ENCODE results near the gene NLGN2.

Gene NLGN2

DNA sequence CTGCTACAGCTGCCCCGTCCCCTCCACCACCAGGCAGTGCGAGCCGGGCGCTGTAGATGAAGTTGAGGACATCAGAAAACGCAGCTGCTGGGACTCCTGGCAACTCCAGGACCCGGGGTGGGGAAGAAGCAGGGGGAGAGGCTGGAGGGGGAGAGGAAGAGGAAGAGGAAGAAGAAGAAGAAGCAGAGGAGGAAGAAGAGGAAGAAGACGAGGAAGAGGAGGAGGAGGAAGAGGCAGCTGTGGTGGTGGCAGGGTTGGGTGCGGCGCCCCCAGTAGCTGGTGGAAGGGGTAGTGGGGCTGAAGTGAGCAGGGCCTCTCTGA lies 58.6 kb downstream of the NLGN2 start:
- DNase-seq (ENCODE audit: low read depth in 2 of 2): no peak

DNA sequence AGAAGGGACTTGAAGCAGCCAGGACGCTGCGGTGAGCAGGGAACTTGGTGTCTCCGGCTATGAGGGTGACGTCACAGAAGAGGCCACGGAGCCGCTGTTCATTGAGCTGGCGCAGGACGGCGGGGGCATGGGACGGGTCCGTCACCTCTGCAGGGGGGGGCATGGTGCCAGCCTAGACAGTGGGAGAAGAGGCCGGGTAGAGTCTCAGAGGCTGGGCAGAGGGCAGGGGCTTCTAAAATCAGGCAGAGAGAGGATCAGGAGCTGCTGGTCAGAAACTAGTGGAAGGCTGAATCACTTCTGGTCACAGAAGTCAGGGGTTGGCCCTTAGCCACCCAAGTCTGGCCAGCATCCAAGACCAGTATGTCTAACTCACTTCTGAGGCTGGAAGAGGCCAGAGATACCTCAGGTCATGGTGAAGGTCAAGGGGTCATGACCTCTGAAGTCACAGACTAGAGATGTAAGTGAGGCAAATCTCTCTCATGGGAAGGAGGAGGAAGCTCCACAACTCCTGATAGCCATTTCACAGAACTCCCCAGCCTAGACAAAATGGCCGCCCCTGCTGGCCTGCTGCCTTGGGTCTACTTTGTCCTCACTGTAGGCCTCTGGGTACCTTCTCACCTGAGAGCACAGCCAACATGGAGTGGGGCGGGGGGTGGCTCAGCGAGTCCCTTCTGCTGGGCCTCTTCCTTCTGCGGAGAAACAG lies 59.1 kb downstream of the NLGN2 start:
- no peak for DNase-seq (ENCODE audit: low read depth in 2 of 2)

DNA sequence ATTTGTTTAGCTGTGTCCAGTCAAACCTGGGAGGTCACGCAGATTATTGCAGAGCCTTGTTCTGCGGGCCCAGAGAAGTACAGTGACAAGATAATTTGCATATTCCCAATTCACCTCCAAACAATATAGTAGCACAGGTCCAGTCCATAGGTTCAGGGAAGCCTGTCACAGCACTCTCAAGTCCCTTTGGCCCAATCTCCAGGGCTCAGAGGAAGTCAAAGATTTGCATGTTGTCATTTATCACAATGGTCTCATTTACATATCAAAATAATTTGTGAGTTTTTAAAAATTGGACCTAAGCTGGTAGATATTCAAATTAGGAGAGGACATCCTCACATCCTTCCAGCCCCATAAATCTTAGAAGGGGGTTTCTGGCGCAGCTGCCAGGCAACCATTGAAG lies 59.9 kb downstream of the NLGN2 start:
- no peak for DNase-seq (ENCODE audit: low read depth in 2 of 2)

DNA sequence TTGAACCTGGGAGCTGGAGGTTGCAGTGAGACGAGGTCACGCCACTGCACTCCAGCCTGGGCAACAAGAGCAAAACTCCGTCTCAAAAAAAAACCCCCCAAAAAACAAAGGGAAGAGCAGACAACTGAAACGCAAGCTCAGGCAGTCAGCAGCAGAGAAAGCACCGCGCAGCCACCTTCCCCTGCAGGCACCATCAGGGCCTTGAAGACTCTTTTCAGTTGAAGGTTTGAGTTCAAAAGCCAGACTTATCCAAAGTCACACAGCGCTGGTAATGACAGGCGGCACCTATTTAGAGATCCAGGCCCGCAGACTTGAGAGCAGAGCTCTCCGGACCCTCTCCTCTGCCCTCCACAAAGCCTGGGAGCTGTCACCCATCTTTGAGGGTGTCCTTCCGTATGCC lies 60.6 kb downstream of the NLGN2 start:
- no peak for DNase-seq (ENCODE audit: low read depth in 2 of 2)

DNA sequence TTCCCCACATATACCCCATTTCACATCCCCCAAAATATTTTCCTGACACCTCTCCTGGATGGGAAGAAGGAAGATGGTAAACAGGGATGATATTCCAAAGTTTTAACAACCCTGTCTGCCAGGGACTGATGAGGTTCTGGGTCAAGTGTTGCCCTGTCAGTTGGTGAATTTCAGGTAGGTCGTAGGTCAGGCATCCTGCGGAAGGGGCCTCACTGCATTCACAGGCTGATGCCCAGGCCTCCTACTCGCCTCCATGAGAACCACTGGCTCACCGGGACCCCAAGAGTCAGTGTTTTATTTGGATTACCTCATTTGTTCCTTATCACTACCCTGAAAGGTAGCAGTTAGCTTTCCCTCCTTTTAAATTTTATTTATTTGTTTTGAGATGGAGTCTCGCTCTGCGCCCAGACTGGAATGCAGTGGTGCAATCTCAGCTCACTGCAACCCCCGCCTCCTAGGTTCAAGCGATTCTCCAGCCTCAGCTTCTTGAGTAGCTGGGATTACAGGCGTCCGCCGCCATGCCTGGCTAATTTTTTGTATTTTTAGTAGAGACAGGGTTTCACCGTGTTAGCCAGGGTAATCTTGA lies 61.3 kb downstream of the NLGN2 start:
- DNase-seq (ENCODE audit: low read depth in 2 of 2): no peak
